ENCODE measurements around the gene SPAG16.

Gene SPAG16

GRCh38 chr2:213284105-213285090 lies at the start of gene SPAG16:
SPAG16 (plus strand) TSS chr2:213284464.
- DNase-seq, result peak; percentile 98

DNA sequence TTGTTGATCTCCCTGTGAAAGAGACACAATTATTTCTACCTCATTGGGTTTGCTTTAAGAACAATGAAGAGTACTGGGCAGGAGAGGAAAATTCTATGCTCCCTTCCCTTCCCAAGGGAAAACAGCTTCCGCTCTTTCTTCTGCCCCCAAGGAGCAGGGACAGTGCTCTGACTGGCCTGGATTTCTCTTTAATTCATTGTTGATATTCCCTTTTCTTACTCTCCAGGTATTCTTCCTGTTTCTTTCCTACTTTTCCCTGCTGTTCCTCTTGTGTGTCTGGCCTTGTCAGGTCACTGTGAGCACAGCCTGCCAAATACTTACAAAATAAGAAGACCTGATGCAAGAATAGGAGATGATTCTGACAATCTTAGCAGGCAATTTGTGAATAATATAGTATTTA lies 49.6 kb upstream of the SPAG16 start:
- DNase-seq, result no peak

- no peak for DNase-seq
Observed at GRCh38 chr2:213235741-213236140, 48.5 kb upstream of the SPAG16 start.

GRCh38 chr2:213237251-213237650 lies 47.0 kb upstream of the SPAG16 start:
- no peak for DNase-seq

DNA sequence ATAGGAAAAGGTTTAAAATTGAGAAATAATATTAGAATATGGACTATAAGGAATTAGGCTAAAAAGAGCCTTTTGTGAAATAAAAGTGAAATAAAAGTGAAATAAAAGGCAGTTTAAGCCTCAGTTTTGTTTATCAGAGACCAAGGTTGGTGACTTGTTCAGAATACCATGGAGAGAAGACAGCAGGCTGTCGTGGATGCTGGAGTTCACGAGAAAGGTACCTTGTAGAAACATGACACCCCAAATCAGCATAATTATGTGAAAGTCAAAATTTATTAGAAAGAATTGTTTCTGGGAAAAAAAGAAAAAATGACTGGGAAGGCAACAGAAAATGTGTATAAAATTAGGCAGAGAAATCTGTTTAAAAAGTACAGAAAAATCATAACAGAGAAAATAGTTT lies 46.5 kb upstream of the SPAG16 start:
- DNase-seq, result no peak

GRCh38 chr2:213238753-213239495 lies 45.3 kb upstream of the SPAG16 start:
- no peak for DNase-seq

DNA sequence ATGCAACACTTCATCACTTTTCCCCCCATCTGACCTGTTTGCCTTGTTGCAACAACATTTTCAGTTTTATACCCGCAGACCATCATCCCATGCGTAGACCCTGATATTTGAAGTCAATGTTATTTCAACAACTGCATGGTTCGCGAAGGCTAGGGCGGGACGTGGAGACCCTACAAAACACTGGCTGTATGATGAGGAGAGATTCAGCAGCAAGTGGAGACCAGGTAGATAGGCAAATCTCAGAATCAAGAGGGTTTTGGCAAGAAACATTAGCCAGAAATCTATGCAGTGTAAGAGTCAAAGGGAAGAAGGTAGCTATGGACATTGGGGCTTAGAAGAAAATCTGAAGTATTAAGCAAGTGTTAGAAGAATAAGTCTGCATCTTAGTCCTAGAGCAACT lies 42.4 kb upstream of the SPAG16 start:
- no peak for DNase-seq

DNA sequence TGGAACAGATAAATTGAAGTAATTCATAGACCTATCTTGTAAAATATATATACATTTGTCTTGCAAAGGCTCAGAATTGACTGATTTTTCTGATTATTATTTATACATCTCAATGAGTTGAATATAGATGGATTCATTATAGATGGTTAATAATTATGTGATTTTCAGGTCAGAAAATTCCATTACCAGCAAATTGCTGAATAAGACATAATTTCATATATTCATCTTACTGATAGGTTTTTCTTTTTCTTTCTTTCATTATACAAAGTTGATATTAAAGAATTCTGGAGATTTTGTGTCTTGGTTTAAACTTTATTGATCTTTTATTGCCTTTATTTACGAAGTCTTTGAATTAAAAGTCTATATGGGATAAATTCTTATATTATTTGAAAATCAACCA lies 41.6 kb upstream of the SPAG16 start:
- DNase-seq, result no peak

DNA sequence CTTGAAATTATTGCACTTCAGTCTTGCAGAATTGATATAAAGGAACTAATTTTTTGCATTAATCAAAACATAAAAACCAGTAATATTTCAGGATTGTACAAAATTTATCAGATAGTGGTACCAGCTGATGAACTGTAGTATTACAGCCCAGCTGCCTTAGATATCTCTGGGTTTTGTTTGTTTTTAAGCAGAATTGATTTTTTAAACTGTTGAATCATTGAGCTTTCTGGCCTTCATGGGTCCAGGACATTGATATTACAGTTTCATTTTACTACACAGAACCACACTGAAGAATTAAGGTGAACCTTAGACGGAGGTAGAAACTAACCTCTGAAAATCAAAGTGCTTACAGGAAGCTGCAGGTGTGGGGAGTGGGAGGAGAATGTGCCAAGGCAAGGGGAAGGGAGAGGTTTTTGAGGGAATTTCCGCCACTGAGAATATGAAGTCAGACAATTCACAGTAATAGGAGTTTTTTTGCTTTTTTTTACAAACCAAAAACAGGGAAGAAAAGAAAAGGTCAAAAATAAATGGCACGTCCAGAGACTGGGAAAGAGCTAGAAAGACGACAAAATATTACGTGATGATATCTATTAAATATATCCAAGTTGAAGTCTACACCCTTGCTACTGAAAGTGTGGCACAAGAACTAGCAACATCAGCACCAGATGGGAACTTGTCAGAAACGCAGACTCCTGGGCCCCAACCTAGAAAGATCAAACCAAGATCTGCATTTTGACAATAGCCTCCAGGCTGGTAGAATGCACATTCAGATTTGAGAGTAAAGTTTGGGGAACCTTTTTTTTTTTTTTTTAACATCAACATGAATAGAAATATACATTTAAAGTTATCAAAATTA lies 40.8 kb upstream of the SPAG16 start:
- no peak for DNase-seq

DNA sequence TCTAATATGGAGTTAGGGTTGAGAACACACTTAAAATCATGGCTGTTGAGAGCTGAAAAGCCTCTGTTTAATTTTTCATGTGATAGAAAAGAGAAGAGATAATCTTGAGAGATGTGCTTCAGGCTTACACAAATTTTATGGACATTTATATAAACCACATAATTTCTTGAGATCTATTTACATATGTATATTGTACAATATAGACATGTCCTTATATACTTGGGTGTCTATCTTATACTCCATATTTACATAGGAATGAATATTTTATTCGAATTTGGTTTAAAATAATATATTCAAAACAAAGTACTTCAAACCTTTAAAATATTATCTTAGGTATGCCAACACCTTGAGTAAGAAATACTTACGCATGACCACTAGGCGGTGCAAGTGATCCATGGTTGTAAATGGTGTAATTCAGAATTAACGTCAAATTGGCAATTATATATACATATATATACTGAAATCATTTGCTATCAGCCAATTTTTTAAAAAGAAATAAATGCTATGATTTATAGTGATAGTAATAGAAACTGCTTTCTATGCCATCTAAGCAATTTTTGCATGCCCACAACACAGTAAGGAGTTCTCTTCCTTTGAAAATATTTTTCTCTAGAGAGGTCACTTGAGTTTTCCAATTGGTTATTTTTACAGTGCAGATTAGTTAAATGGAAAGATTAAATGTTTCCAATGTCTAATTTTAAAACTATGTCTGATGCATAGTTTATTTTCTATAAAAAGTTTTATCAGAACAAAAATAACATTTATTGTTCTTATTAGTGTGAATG lies 37.6 kb upstream of the SPAG16 start:
- peak; percentile 75 for DNase-seq

- no peak for DNase-seq
Observed at GRCh38 chr2:213247566-213247965, 36.7 kb upstream of the SPAG16 start.

GRCh38 chr2:213248637-213249036 lies 35.6 kb upstream of the SPAG16 start:
- DNase-seq, result no peak

DNA sequence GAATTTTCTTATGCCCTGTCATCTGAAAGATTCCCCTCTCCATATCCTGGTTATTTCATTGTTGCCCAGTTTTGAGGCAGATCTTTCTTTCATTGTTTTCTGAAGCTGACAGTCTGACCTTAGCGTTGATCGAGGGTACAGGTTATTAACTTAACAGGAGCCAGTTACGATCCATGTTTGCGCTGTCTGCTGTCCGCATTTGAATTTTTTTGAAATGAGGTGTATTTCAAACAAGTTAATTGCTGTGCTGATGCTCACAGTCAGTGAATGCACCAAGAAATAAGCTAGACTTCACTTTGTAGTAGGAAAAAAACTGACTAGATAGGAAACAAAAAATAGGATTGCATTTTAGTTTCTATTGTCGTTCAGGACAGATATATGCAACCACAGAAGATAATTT lies 34.8 kb upstream of the SPAG16 start:
- DNase-seq, result no peak

- DNase-seq, result no peak
Observed at GRCh38 chr2:213251618-213252017, 32.6 kb upstream of the SPAG16 start.

GRCh38 chr2:213252206-213252605 lies 32.1 kb upstream of the SPAG16 start:
- DNase-seq, result no peak

DNA sequence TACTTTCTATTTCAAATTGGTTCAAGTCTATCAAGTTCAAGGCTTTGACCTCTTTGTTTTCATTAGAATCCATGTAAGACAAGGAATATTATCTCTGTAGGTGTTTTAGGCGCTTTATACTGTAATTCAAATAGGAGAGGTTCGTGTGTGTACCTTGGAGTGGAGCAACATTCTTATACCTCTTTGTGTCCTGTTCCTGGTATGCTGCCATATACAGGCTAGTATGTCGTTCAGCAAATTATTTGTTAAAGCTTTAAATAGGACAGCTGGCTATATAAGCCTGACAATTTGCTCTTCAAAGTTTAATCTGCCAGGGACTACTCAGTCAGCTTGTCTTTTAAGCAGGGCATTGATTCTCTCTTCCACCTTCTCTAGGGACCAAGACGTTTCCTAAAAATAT lies 31.1 kb upstream of the SPAG16 start:
- no peak for DNase-seq

DNA sequence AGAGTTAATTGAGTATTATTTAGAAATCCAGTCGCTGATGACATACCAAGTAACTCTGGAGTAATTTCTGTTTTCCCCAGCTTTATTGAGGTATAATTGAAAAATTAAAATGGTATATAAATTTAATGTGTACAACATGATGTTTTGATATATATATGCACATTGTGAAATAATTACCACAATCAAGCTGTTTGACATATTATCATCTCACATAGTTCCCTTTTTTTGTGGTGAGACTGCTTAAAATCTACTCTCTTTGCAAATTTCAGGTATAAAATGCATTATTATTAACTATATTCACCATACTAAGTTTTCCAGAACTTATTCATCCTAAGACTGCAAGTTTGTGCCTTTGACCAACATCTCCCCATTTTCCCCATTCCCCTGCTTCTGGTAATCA lies 25.0 kb upstream of the SPAG16 start:
- no peak for DNase-seq

DNA sequence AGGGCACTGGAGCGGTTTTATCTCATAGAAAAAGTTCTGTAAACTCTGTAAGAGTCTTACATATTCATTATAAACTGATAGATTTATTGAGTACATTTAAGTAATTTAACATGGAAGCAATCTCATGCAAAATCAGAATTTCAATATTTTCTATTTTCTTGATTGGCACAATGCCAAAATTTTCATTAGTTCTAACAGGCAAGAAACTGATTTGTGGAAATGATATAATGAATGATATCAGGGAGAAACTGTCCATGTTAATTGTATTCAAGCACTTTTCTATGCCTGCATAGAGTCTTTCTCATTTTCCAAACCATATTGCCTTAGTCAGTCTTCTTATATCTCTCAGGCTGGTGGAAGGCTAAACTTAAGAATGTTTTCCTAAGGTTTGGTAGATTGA lies 23.0 kb upstream of the SPAG16 start:
- DNase-seq, result no peak

DNA sequence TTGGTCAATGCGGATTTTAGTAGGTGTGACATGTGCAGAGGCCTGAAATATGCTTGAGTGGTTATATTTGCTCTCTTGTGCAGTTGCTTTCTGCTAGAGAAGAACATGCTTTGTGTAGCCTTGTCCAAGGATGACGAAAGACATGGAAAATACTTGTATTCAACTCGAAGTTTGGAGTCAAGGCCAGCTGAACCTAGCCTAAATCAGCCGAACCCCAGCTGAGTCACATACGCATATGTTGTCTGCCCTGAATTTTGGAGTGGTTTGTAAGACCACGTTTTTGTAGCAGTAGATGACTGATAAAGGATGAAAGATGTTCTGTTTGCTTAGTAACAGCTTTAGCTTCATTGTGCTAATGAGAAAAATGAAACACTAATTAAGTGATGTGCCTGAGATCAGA lies 22.5 kb upstream of the SPAG16 start:
- no peak for DNase-seq

DNA sequence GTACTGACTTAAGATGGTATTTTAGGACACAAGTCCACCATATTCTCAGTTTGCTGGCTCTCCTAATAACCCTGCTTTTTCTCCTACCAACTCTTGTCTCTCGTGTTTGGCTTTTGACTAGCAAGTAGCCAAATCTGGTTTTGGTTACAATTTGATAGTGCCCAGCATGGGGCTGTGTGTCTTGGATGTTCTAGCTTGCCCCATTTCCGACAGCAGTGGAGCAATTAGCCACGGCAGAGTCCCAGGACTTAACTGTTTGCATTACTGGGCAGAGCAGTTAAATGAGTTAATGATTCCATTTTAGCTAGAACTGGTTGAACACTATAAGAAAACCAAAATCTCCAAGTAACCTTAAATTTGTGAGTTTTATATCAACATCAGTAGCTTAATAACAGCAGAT lies 18.6 kb upstream of the SPAG16 start:
- DNase-seq, result no peak

- no peak for DNase-seq
Observed at GRCh38 chr2:213266421-213266820, 17.8 kb upstream of the SPAG16 start.

DNA sequence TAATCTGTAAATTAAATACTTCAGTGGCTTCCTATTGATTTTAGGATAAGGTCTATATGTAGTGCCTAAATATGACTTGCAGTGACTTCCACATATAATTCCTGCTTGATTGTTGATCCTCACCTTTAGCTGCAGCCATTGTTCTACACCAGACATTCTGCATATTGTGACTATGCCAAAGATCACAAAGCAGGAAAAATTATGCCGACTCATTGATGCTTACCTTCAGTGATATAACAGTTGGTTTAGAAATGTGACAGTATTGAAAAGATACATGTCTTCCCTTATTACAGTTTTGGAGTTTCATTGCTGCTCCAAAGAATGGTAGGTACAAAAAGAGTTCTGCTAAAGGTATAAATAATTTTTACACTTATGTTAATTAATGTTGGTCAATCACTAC lies 12.3 kb upstream of the SPAG16 start:
- DNase-seq, result no peak

Data from stimulated activated CD8-positive, alpha-beta memory T cell treated with anti-CD3 and anti-CD28 coated beads, Interleukin-4, amount 100 ng/mL, for 48 hours (primary cell).